GM19328 (cell line): ENCODE measurements around the gene ZNF726.
"Not testable (repeated sequence)": the region's sequence is repeated elsewhere in the genome, so short reads cannot be mapped to it uniquely, and the experiment has no call there.

Experiments used
- ATAC-seq: cut with Tn5 transposase; IDR thresholded peaks from one replicate; pipeline ENCODE4 v1.9.1; 2021; ENCODE audit warnings: mild to moderate bottlenecking, moderate library complexity; ENCODE audit not compliant: unreplicated experiment

Gene ZNF726

DNA sequence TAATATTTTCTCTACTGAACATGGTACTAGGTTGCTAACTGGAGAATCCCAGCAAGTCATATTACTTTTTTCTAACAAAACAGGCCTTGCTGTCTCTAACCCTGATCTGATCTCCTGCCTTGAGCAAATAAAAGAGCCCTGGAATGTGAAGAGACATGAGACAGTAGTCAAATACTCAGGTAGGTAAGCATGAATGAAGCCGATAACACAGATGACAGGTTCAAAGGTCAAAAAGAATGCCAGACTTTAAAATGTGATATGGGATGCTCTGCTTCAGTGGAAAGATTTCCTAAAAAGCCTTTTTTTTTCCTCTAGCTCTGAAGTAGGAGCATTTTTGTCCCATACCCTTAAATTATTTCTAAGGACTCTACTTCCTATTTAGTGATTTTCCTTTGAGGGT lies 28.7 kb downstream of the ZNF726 start:
- ATAC-seq, result no peak

DNA sequence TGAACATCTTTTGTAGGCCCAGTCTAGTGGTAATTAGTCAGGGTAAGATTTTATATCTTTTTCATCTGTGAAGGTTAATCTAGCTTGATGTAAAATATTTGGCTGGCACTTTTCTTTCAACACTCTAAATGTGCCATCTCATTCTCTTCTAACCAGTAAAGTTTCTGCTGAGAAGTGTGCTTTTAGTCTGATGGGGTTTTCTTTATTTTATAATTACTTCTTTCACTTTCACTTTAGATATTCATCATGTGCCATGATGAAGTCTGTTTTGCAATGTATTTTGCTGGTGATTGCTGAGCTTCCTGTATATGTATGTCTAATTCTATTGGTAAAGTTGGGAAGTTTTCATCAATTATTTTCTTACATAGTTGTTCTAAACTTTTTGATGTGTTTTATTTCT lies 31.9 kb downstream of the ZNF726 start:
- no peak for ATAC-seq

DNA sequence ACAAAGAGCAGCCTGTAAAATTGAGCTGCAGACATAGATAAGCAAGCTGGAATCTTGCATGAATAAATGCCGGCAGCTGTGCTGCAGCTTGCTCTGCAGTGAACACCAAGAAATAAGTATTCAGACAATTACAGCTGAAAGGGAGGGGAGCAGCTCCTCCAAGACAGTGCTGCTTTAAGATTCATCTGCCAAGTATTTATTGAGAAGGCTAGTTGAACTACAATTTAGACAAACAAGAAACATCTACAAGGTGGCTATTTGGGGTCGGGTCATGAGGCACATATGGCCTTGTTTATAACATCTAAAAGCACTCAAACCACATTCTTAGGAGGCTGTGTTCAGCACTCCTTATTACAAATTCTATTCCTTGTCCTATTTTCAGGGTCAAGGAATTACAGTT lies 34.9 kb downstream of the ZNF726 start:
- ATAC-seq, result no peak

DNA sequence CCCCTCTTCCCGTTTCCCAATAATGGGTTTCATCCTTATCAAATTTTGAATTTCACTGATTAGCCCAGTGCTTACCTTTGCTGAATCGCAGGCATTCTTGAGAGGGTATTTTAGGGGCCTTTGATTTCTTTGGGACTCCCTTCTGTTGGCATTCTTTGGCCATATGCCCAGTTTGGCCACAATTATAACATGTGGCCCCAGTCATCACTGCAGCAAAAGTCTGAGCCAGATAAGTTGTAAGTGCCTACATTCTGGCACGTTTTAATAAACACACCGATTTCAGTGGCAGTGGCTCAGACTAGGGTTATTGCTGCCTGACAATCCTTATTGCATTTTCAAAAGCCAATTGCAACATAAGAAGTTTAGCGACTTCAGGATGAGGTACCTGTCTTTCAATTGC lies 41.4 kb downstream of the ZNF726 start:
- no peak for ATAC-seq

DNA sequence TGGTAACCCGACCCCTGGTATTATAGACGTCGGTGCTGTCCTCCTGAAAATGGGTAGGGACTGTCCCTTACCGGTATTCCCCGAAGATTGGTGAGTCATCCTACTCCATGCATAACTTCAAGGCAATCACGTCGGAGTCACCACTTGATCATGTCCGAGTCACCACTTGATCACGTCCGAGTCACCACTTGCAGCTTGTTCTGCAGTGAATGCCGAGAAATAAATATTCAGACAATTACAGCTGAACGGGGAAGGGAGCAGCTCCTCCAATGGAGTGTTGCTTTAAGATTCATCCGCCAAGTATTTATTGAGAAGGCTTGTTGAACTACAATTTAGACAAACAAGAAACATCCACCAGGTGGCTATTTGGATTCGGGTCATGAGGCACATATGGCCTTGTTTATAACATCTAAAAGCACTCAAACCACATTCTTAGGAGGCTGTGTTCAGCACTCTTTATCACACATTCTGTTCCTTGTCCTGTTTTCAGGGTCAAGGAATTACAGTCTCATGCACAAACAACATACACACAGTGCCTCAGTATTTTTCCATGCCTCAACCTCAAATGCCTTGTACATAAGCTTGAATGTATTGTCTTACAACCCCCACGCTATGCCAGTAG lies 43.1 kb downstream of the ZNF726 start:
- no peak for ATAC-seq

DNA sequence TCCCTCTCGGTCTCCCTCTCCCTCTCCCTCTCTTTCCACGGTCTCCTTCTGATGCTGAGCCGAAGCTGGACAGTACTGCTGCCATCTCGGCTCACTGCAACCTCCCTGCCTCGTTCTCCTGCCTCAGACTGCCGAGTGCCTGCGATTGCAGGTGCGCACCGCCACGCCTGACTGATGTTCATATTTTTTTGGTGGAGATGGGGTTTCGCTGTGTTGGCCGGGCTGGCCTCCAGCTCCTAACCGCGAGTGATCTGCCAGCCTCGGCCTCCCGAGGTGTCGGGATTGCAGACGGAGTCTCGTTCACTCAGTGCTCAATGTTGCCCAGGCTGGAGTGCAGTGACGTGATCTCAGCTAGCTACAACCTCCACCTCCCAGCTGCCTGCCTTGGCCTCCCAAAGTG lies 48.7 kb downstream of the ZNF726 start:
- not testable (repeated sequence) for ATAC-seq

DNA sequence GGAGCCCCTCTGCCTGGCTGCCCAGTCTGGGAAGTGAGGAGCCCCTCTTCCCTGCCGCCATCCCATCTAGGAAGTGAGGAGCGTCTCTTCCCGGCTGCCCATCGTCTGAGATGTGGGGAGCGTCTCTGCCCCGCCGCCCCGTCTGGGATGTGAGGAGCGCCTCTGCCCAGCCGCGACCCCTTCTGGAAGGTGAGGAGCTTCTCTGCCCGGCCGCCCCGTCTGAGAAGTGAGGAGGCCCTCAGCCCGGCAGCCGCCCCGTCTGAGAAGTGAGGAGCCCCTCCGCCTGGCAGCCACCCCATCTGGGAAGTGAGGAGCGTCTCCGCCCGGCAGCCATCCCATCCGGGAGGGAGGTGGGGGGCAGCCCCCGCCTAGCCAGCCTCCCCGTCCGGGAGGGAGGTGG lies 49.2 kb downstream of the ZNF726 start:
- not testable (repeated sequence) for ATAC-seq

DNA sequence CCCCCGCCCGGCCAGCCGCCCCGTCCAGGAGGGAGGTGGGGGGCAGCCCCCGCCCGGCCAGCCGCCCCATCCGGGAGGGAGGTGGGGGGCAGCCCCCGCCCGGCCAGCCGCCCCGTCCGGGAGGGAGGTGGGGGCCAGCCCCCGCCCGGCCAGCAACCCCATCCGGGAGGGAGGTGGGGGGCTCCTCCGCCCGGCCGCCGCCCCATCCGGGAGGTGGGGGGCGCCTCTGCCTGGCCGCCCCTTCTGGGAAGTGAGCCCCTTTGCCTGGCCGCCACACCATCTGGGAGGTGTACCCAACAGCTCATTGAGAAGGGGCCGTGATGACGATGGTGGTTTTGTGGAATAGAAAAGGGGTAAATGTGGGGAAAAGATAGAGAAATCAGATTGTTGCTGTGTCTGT lies 49.6 kb downstream of the ZNF726 start:
- not testable (repeated sequence) for ATAC-seq

DNA sequence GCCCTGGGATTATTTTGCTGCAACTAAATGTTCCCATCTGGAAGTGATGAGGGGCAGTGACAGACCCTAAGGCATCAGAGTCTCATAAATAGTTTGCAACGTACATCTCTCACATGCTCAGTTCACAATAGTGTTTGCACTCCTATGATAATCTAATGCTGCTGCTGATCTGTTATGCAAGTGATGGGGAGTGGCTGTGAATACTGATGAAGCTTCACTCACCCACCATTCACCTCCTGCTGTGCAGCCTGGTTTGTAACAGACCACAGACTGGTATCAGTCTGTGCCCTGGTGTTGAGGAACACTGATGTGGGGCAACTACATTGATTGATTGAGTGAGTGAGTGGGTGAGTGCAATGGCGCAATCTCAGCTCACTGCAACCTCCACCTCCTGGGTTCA lies 54.9 kb downstream of the ZNF726 start:
- no peak for ATAC-seq

DNA sequence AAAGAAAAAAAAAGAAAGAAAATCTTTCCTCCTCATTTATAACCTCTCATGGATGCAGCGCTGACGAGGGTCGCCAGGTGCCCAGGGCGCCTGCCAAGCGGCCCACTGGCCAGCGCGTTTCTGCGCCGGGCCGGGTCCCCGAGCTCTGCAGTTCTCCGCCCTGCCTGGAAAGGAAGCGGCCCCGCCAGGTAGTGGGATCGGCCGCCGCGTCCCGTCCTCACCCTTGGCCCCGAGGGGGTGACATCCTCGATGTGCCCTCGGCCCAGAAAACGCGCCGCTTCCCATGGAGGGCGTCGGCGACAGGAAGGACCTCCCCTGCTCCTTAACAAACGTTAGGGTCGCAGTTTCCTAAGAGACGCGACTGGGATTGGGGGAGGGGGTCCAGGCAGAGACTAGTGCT lies 56.9 kb downstream of the ZNF726 start:
- no peak for ATAC-seq

DNA sequence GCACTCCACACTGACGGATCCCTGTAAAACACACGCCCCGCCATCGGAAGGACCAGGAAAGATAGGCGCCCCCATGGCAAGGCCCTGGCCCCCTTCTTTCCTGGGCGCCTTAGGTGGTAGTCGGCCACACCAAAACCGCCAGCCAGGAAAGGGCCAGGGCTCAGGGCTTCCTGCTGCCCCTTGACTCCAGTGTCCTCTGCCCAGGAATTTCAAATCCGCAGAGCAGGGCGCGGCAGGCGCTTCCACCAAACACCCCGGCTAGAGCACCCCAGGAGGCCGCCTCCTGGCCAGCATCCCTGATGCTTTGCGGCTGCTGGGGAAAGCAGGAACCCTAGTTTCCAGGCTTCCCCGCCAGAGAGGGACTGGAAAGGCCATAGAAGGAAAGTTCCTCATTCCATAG lies 57.5 kb downstream of the ZNF726 start:
- ATAC-seq, result no peak

DNA sequence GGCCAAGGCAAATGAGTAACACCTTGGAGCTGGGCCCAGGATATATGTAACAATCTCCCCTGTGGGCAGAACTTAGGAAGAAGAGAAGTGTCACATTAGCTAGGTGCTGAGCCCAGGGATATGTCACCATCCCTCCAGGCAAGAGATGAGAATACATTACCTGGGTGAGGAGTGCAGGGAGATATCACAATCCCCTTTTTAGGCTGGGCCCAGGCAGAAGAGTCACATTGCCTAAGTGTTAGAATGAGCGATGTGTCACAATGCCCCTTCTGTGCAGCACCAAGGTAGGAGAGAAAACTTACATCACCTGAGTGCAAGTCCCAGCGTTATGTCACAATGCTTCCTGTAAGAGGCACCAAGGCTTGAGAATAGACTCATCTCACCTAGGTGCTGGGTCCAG lies 60.3 kb downstream of the ZNF726 start:
- ATAC-seq, result no peak

DNA sequence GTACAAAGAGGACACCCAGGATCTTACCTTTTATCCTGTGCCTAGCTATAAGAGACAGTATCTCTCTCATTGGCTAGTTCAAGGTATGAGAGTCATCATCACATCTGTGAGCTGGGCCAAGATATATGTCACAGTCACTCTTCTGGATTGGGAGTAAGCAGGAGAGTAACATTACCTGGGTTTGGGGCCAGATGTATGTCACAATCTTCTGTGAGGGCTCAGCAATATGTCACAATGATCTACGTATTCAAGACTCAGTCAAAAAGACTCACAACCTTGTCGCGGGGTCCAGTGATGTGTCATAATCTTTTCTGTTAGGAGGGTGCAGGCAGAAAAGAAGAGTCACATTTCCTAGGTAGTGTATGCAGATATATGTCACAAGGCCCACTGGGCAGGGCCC lies 61.9 kb downstream of the ZNF726 start:
- ATAC-seq, result not testable (repeated sequence)

DNA sequence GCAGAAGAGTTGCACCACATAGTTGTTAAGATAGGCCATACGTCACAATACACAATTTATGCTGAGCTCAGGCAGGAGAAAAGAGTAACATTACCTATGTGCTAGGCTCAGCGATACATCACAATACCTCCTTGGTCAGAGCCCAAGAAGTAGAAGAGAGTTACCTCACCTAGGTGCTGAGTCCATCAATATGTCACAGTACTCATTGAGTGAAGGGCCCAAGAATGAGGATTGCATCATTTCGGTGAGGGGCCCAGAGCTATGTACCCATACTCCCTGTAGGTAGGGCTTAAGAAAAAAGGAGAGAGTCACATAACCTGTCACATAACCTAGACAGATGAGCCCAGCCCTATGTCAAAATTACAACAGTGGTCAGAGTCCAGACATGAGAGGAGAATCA lies 62.6 kb downstream of the ZNF726 start:
- ATAC-seq, result not testable (repeated sequence)

DNA sequence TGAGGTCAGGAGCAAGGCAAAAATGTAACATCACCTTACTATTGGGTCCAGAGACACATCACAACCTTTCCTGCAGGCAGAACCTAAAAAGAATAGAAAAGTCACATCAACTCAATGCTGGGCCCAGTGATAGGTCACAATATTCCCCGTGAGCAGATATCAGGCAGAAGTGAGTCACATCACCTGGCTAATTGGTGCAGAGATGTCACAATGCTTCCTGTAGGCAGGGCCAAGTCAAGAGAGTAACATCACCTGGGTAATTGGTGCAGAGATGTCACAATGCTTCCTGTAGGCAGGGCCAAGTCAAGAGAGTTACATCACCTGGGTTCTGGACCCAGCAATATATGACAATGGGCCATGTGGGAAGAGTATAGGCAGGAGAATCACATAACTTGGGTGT lies 63.4 kb downstream of the ZNF726 start:
- ATAC-seq, result no peak

DNA sequence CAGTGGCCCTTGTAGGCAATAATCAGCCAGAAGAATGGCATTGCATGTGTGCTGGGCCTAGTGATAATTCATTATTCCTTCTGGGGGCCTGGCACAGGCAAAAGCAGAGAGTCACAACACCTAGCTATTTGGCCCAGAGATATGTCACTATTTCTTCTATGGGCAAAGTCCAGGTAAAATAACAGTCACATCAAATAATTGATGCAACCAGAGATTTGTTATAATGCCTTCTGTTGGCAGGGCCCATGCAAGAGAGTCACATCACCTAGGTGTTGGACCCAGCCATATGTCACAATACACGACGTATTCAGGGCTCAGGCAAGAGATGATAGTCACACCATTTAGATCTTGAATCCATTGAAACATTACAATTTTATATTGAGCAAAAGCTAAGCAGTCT lies 66.1 kb downstream of the ZNF726 start:
- no peak for ATAC-seq

DNA sequence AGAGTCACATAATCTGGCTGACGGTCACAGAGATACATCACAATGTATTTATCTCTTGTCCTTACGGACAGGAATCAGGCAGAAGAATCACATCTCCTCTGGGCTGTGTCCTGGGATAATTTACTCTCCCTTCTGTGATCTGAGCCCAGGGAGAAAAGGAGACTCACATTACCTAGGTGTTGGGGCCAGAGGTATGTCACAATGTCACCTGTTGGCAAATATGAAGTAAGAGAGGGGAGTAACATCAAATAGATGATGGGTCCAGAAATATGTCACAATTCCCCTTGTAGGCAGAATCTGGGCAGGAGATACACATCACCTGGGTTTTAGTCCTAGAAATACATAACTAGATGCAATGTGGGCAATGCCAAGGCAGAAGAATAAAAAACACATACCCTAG lies 67.2 kb downstream of the ZNF726 start:
- ATAC-seq, result no peak

DNA sequence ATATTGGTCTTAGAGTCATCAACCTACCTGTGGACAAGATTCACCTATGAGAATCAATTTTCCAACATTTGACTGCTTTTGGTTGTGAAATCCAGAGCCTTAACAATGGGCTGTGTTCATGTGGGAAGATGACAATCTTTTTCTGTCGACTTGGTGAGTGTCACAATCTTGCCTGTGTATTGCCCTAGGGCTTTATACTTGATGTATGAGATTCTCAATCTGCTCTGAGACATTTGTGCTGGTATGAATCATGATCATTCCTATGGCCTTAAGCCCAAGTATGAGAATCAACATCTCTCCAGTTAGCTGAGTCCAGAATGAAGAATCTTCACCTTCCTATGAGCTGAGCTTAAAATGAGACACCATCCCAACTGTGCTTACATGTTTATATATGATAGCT lies 68.7 kb downstream of the ZNF726 start:
- ATAC-seq, result no peak
